GM10248 (cell line): ENCODE results near the gene TMED1.
A peak's percentile ranks its signal among the peaks of the same experiment; 100 is the strongest.

Source experiments
- CTCF ChIA-PET: fragments of 300-600 bp; sonication (Branson Sonifier 250); formaldehyde crosslinking; extraction: SDS; loops from one replicate; lab custom pipeline; 2021; ENCODE audit warnings: antibody characterized with exemption; lab: Yijun Ruan, JAX
- POLR2A ChIA-PET: fragments of 350-650 bp; sonication (Branson Sonifier 250); formaldehyde crosslinking; extraction: SDS; loops from one replicate; lab custom pipeline; 2020; ENCODE audit warnings: antibody characterized with exemption; lab: Yijun Ruan, JAX
- DNase-seq: peaks from one replicate; pipeline ENCODE4 v3.0.0; 2012; ENCODE audit errors: extremely low spot score
- CTCF ChIP-seq: IDR thresholded peaks from 2 replicates; pipeline ENCODE4 v1.5.1; 2012; ENCODE audit warnings: mild to moderate bottlenecking, low read depth; ENCODE audit errors: extremely low read depth, missing control alignments, control extremely low read depth

TMED1 gene

GRCh38 chr19:10835754-10836478 lies at the start of gene TMED1:
TMED1 (minus strand) TSS chr19:10836212; CDS start chr19:10836191, 21 bp downstream.
- no peak for TF ChIP-seq CTCF
- CTCF ChIA-PET: interaction anchor here (0.9 to 3.6 kb wide), 17 partner anchors 11 to 136 kb away, joined by 3 to 45 read pairs (median 4); partner anchors contain the start of genes CARM1 and DNM2
- POLR2A ChIA-PET: interaction anchor here (0.8 kb wide), 1 partner anchor 12 kb away, joined by 3 read pairs; the partner anchor contains the start of gene C19orf38
- peak; percentile 95 for DNase-seq

- CTCF ChIA-PET: interaction anchor here (1.1 to 2.1 kb wide), 2 partner anchors 13 to 21 kb away, joined by 3 to 13 read pairs; partner anchors contain the start of gene CARM1
- DNase-seq: no peak
- TF ChIP-seq CTCF: no peak
- POLR2A ChIA-PET: interaction anchor here (0.6 to 1.1 kb wide), 2 partner anchors 9 to 512 kb away, joined by 3 to 6 read pairs; no protein-coding TSS in a partner anchor
Measured at GRCh38 chr19:10885201-10886169, 49.5 kb upstream of the TMED1 start.

- TF ChIP-seq CTCF: no peak
- ChIA-PET CTCF (interaction anchor here (2.1 kb wide), 1 partner anchor 12 kb away, joined by 13 read pairs; the partner anchor contains the start of gene CARM1), POLR2A (no interaction called here)
- no peak for DNase-seq
Measured at GRCh38 chr19:10884274-10884673, 48.3 kb upstream of the TMED1 start.

GRCh38 chr19:10882108-10882457 lies 46.1 kb upstream of the TMED1 start:
- ChIA-PET CTCF (interaction anchor here (0.9 to 1.5 kb wide), 2 partner anchors 10 to 11 kb away, joined by 3 to 6 read pairs; no protein-coding TSS in a partner anchor), POLR2A (interaction anchor here (0.6 kb wide), 1 partner anchor 38 kb away, joined by 4 read pairs; no protein-coding TSS in a partner anchor)
- no peak for DNase-seq
- TF ChIP-seq CTCF: no peak

- POLR2A ChIA-PET: interaction anchor here (0.6 kb wide), 1 partner anchor 37 kb away, joined by 4 read pairs; no protein-coding TSS in a partner anchor
Measured at GRCh38 chr19:10881403-10882107, 45.5 kb upstream of the TMED1 start.

More at GRCh38 chr19:10881403-10882107, 45.5 kb upstream of the TMED1 start:
- CTCF ChIA-PET: interaction anchor here (0.9 to 1.9 kb wide), 4 partner anchors 9 to 55 kb away, joined by 3 to 6 read pairs (median 5); no protein-coding TSS in a partner anchor
- no peak for DNase-seq
- no peak for TF ChIP-seq CTCF
